Astrocyte (in vitro differentiated cells and primary cell): Measurements from ENCODE around the gene B4GALT1. TPM values are rescaled to one million over a fixed set of nuclear protein-coding genes. Genes with fewer than 3 reads are reported as not detected.
"Not testable (repeated sequence)": the region's sequence is repeated elsewhere in the genome, so short reads cannot be mapped to it uniquely, and the experiment has no call there.

Experiments used
- DNase-seq: peaks from one replicate; pipeline ENCODE4 v3.0.0-alpha.2; 2010; ENCODE audit warnings: low read depth
- FAIRE-seq: peaks from 2 replicates; lab custom pipeline; 2011; peaks lifted over from hg19 to GRCh38; lab: Jason Lieb, UNC
- H2AFZ ChIP-seq: 2 replicates; pipeline ENCODE4 v1.6.0; 2012; ENCODE audit warnings: low read depth, low read length, inconsistent platforms
- H3K27ac ChIP-seq: 2 replicates; pipeline ENCODE4 v1.5.1; 2011; ENCODE audit warnings: low read depth, low read length, inconsistent platforms
- H3K27me3 ChIP-seq: 2 replicates; pipeline ENCODE4 v1.6.0; 2011; ENCODE audit warnings: low read length, inconsistent platforms; ENCODE audit not compliant: insufficient read depth
- H3K36me3 ChIP-seq: 2 replicates; pipeline ENCODE4 v1.5.1; 2011; ENCODE audit warnings: low read length, inconsistent platforms; ENCODE audit not compliant: insufficient read depth
- H3K4me1 ChIP-seq: 2 replicates; pipeline ENCODE4 v1.5.1; 2011; ENCODE audit warnings: low read length, inconsistent platforms; ENCODE audit not compliant: insufficient read depth
- H3K4me2 ChIP-seq: 2 replicates; pipeline ENCODE4 v1.6.0; 2012; ENCODE audit warnings: low read length, inconsistent platforms
- H3K4me3 ChIP-seq: 2 replicates; pipeline ENCODE4 v1.5.1; 2011; ENCODE audit warnings: low read depth, mild to moderate bottlenecking, low read length, inconsistent platforms; ENCODE audit not compliant: insufficient read depth
- H3K79me2 ChIP-seq: 2 replicates; pipeline ENCODE4 v1.6.0; 2012; ENCODE audit warnings: mild to moderate bottlenecking, low read length, inconsistent platforms; ENCODE audit not compliant: insufficient read depth
- H3K9ac ChIP-seq: 2 replicates; pipeline ENCODE4 v1.6.0; 2012; ENCODE audit warnings: mild to moderate bottlenecking, low read length, inconsistent platforms
- H3K9me3 ChIP-seq: 2 replicates; pipeline ENCODE4 v1.5.1; 2012; ENCODE audit warnings: low read depth, mild to moderate bottlenecking, low read length, inconsistent platforms; ENCODE audit not compliant: insufficient read depth
- H4K20me1 ChIP-seq: 2 replicates; pipeline ENCODE4 v1.6.0; 2012; ENCODE audit warnings: low read length, inconsistent platforms; ENCODE audit not compliant: insufficient read depth
- H3K27ac Mint-ChIP-seq: one replicate; pipeline ENCODE4 v1.8.0; 2021; ENCODE audit warnings: mild to moderate bottlenecking, mixed read lengths; ENCODE audit not compliant: unreplicated experiment
- H3K27me3 Mint-ChIP-seq: one replicate; pipeline ENCODE4 v1.8.0; 2021; ENCODE audit warnings: low read depth, mixed read lengths; ENCODE audit not compliant: unreplicated experiment
- H3K36me3 Mint-ChIP-seq: one replicate; pipeline ENCODE4 v1.8.0; 2021; ENCODE audit warnings: low read depth, mixed read lengths; ENCODE audit not compliant: unreplicated experiment
- H3K4me1 Mint-ChIP-seq: one replicate; pipeline ENCODE4 v1.8.0; 2021; ENCODE audit warnings: low read depth, mixed read lengths; ENCODE audit not compliant: unreplicated experiment
- H3K4me3 Mint-ChIP-seq: one replicate; pipeline ENCODE4 v1.8.0; 2021; ENCODE audit warnings: mild to moderate bottlenecking, moderate library complexity, mixed read lengths; ENCODE audit not compliant: unreplicated experiment
- H3K9me3 Mint-ChIP-seq: one replicate; pipeline ENCODE4 v1.8.0; 2021; ENCODE audit warnings: mild to moderate bottlenecking, mixed read lengths; ENCODE audit not compliant: unreplicated experiment
- EZH2 ChIP-seq: IDR thresholded peaks from 2 replicates; pipeline ENCODE4 v1.6.1; 2012; ENCODE audit warnings: mild to moderate bottlenecking, low read length, inconsistent platforms; ENCODE audit not compliant: insufficient read depth
- total RNA-seq: library from RNA; stranded (reverse); gene quantifications from 2 replicates; pipeline ENCODE4 v1.2.1, GENCODE V29; 2021
- TF ChIP-seq, protein P1 (sequence below): IDR thresholded peaks from 2 replicates; pipeline ENCODE4 v1.5.1; 2011; ENCODE audit warnings: low read depth, mild to moderate bottlenecking, inconsistent platforms, low read length, moderate library complexity; ENCODE audit not compliant: insufficient read depth

B4GALT1 gene
- total RNA-seq, 1 donor from 2014 or later = 93.1 TPM

DNA sequence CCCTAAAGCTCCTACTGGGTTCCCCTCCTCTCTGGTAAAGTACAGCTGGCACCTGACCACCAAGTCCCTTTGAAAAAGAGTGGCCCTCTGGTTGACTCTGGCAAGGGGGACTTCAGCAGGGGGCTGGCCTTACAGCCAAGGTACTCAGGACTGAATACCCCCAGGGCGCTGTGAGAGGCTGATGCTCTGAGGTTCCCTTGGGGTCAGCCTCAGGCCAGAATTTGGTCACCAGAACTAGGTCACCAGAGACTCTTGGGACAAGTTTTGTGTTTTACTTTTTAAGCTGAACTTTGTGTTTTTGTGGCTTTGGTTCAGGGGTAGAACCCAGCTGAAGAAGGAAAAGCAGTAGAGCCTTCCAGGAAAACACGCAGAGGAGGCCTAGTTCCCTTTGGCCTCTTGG is 67.4 kb downstream of the B4GALT1 start:
- TF ChIP-seq, protein P1, sequence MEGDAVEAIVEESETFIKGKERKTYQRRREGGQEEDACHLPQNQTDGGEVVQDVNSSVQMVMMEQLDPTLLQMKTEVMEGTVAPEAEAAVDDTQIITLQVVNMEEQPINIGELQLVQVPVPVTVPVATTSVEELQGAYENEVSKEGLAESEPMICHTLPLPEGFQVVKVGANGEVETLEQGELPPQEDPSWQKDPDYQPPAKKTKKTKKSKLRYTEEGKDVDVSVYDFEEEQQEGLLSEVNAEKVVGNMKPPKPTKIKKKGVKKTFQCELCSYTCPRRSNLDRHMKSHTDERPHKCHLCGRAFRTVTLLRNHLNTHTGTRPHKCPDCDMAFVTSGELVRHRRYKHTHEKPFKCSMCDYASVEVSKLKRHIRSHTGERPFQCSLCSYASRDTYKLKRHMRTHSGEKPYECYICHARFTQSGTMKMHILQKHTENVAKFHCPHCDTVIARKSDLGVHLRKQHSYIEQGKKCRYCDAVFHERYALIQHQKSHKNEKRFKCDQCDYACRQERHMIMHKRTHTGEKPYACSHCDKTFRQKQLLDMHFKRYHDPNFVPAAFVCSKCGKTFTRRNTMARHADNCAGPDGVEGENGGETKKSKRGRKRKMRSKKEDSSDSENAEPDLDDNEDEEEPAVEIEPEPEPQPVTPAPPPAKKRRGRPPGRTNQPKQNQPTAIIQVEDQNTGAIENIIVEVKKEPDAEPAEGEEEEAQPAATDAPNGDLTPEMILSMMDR = no peak
- peaks cover 3% of the 10 kb centered on the region for H3K36me3 Mint-ChIP-seq
- Histone ChIP-seq H3K4me3 (no peak overlapping the region), H3K27me3 (no peaks in the 10 kb centered on the region), H4K20me1 (no peaks in the 10 kb centered on the region), H3K4me1 (peaks cover 8% of the 10 kb centered on the region), H3K4me2 (no peak overlapping the region), H3K9me3 (no peaks in the 10 kb centered on the region), H3K9ac (no peak overlapping the region), H3K79me2 (no peaks in the 10 kb centered on the region), H2AFZ (no peak overlapping the region), H3K36me3 (no peaks in the 10 kb centered on the region), H3K27ac (no peak overlapping the region)
- no peak overlapping the region for H3K4me3 Mint-ChIP-seq
- DNase-seq (no peak), FAIRE-seq (no peak)
- H3K27ac Mint-ChIP-seq = no peak overlapping the region
- H3K27me3 Mint-ChIP-seq = no peaks in the 10 kb centered on the region
- peaks cover 22% of the 10 kb centered on the region for H3K4me1 Mint-ChIP-seq
- peaks cover 2% of the 10 kb centered on the region for H3K9me3 Mint-ChIP-seq

DNA sequence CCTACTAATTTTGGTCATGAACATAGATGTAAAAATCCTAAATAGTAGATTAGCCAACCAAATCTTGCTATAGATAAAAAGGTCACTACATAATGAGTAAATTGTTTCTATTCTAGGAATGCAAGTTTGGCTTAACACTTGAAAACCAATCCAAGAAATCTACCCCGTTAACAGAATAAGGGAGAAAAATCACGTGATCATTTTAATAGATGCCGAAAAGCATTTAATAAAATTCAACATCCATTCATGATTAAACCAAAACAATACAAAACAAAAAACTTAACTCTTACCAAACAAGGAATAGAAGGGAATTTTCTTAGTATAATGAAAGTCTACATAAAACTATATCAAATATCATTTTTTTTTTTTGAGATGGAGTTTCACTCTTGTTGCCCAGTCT is 69.9 kb downstream of the B4GALT1 start:
- no peaks in the 10 kb centered on the region for H3K9me3 ChIP-seq
- H3K79me2 ChIP-seq = no peaks in the 10 kb centered on the region
- H3K27ac ChIP-seq = no peak overlapping the region
- H3K36me3 Mint-ChIP-seq = peaks cover 3% of the 10 kb centered on the region
- H3K4me1 Mint-ChIP-seq = peaks cover 10% of the 10 kb centered on the region
- H2AFZ ChIP-seq = no peak overlapping the region
- DNase-seq = no peak
- no peak overlapping the region for H3K27ac Mint-ChIP-seq
- no peak for TF ChIP-seq EZH2
- TF ChIP-seq, protein P1 = no peak
- peaks cover 8% of the 10 kb centered on the region for H3K4me1 ChIP-seq
- H3K27me3 ChIP-seq = no peaks in the 10 kb centered on the region
- H4K20me1 ChIP-seq = no peaks in the 10 kb centered on the region
- no peak overlapping the region for H3K9ac ChIP-seq
- H3K36me3 ChIP-seq = no peaks in the 10 kb centered on the region
- no peak overlapping the region for H3K4me2 ChIP-seq
- FAIRE-seq = no peak
- no peak overlapping the region for H3K4me3 ChIP-seq
- H3K9me3 Mint-ChIP-seq = no peaks in the 10 kb centered on the region
- no peaks in the 10 kb centered on the region for H3K27me3 Mint-ChIP-seq
- H3K4me3 Mint-ChIP-seq = no peak overlapping the region

DNA sequence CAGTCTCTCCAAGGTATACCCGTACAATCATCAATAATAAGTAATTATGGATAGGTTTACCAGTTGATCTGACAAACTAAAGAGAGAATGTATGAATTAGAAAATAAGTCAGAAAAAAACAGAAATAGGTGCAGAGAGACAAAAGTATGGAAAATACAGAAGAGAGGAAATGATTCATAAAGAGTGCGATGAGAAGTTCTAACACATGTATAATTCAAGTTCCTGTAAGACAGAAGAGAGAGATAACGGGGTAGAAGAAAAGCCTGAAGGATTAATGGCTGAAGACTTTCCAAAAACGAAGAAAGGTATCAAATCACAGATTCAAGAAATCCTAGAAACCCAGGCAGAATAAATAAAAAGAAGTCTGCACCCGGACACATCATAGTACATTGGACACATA is 74.5 kb downstream of the B4GALT1 start:
- no peak overlapping the region for H3K9ac ChIP-seq
- Mint-ChIP-seq H3K36me3 (no peaks in the 10 kb centered on the region), H3K9me3 (peaks cover 7% of the 10 kb centered on the region), H3K27me3 (peaks cover 10% of the 10 kb centered on the region), H3K4me1 (no peaks in the 10 kb centered on the region), H3K27ac (no peak overlapping the region), H3K4me3 (no peak overlapping the region)
- H3K79me2 ChIP-seq = no peaks in the 10 kb centered on the region
- H3K27me3 ChIP-seq = no peaks in the 10 kb centered on the region
- no peak overlapping the region for H3K27ac ChIP-seq
- DNase-seq (no peak), FAIRE-seq (no peak)
- no peaks in the 10 kb centered on the region for H3K36me3 ChIP-seq
- TF ChIP-seq EZH2 = no peak
- TF ChIP-seq, protein P1 = no peak
- no peaks in the 10 kb centered on the region for H4K20me1 ChIP-seq
- H3K4me1 ChIP-seq = no peaks in the 10 kb centered on the region
- H3K4me2 ChIP-seq = peak overlapping the region; percentile 15
- no peaks in the 10 kb centered on the region for H3K9me3 ChIP-seq
- no peak overlapping the region for H2AFZ ChIP-seq
- H3K4me3 ChIP-seq = no peak overlapping the region

DNA sequence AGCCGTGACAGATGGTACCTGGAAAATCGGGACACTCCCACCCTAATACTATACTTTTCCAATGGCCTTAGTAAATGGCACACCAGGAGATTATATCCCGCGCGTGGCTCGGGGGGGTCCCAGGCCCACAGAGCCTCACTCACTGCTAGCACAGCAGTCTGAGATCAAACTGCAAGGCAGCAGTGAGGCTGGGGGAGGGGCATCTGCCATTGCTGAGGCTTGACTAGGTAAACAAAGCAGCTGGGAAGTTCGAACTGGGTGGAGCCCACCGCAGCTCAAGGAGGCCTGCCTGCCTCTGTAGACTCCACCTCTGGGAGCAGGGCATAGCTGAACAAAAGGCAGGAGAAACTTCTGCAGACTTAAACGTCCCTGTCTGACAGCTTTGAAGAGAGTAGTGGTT is 81.5 kb downstream of the B4GALT1 start:
- not testable (repeated sequence) for H3K9me3 ChIP-seq, H2AFZ ChIP-seq, DNase-seq, H3K36me3 ChIP-seq, H3K27ac ChIP-seq, FAIRE-seq, H3K27ac Mint-ChIP-seq, H4K20me1 ChIP-seq, H3K4me2 ChIP-seq, H3K79me2 ChIP-seq, H3K4me3 Mint-ChIP-seq, H3K4me3 ChIP-seq, H3K27me3 ChIP-seq, H3K4me1 Mint-ChIP-seq, H3K36me3 Mint-ChIP-seq, H3K9me3 Mint-ChIP-seq, H3K9ac ChIP-seq, H3K4me1 ChIP-seq
- peaks cover 11% of the 10 kb centered on the region for H3K27me3 Mint-ChIP-seq
